GM21723 (cell line): Measurements from ENCODE around the gene KBTBD12.

Experiments
- ATAC-seq: cut with Tn5 transposase; IDR thresholded peaks from one replicate; pipeline ENCODE4 v1.9.1; 2021; ENCODE audit warnings: mild to moderate bottlenecking, moderate library complexity; ENCODE audit not compliant: unreplicated experiment

KBTBD12 gene

DNA sequence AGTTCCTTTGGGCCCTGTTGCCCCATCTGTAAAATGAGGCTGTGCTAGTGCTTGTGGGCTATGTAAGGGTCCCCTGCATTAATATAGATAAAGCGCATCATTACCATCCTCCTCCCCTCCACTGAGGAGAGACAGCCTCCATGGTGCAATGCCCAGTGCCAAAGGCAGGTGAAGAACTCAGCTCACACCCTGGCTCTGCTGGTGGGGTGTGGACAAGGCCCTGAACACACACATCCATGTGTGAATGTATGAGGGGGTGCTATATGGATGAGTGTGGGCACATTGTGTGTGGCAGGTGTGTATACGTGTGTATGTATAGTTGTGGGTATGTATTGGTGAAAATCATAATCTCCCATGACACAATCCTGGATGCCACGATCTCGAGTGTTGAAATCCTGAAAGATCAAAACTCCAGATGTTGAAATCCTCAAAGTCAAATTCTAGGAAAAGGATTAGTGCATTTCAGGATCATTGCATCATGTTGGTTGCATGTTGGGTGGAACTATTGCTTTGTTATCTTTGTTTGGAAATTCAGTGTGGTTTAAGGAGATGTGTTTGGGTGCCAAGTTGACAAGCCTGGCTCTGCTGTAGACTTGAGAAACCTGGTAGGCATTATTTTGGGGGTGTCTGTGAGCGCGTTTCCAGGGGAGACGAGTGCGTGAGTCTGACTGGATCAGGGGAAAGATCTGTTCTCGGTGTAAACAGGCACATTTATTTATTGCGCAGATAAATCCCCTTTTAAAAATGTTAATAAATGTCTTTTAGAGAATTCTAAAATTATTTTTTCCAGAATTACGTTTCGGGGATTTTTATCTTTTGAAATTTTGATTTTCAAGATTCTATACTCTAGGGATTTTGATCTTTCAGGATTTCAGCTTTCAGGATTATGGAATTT lies 95.2 kb downstream of the KBTBD12 start:
- no peak for ATAC-seq

GRCh38 chr3:128011140-128011539 lies 96.1 kb downstream of the KBTBD12 start:
- no peak for ATAC-seq

GRCh38 chr3:128012050-128012449 lies 97.0 kb downstream of the KBTBD12 start:
- ATAC-seq, result no peak

DNA sequence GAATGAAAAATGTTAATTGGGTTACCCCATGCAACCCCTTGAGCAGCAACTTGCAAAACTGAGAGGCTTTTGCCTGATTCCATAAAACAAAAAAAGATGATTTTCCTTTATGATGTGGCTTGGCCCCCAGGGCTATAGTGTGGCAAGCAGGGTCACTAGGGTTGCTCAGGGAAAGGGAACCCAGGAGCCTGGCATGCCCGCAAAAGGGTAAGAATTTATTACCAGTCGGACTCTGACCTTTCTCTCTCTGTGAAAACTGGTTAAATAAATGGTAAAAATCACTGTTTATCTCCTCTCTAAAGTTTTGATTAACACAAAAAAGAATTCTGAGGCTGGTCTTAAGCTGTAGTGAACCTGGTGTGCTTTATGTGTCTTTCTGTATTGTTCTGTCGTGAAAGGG lies 99.5 kb downstream of the KBTBD12 start:
- ATAC-seq, result no peak

- ATAC-seq, result no peak
These were observed 101.5 kb downstream of the KBTBD12 start for GRCh38 chr3:128016502-128016901.

DNA sequence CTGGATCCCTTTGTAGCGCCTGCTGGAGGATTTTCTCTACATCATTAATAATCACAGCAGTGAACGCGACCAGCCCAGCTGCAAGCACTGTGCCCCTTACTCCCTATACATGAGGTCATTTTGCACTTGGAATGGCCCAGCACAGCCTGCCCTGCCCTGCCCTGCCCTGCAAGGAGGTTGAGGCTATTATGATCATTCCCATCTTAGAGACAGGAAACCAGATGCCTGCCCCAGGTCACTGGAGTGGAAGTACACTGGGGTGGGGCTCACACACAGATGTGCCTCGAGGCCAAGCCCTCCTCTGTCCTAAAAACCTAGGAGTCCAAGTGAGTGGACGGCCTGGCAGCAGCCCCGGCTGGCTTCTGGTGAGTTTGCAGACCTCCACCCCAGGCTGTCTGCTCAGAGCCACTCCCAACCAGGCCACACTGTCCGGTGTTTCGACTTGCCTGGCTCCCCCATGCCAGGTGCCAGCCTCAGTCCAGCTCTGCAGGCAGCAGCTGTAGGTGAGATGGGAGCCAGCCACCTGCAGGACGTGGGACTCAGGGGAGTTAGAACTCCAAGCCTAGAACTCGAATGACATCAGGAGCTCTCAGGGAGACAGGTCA lies 106.8 kb downstream of the KBTBD12 start:
- ATAC-seq, result no peak

DNA sequence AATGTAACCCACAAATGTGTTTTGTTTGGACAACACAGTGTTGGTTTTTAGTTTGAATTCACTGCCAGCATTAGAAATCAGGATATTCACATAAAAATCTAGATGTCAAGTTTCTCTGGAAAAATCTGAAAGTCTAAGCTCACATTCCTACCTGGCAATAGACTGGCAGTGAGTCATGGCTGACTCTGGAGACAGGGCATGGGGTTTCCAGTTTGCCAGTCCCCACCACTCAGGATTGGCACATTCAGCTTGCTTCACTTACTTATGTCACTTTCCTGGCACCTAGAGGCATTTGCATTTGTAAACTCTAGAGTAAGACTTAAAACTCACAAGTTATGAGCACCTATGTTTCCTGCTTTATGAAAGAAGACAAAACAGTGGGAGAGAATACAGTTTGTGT lies 118.1 kb downstream of the KBTBD12 start:
- no peak for ATAC-seq

DNA sequence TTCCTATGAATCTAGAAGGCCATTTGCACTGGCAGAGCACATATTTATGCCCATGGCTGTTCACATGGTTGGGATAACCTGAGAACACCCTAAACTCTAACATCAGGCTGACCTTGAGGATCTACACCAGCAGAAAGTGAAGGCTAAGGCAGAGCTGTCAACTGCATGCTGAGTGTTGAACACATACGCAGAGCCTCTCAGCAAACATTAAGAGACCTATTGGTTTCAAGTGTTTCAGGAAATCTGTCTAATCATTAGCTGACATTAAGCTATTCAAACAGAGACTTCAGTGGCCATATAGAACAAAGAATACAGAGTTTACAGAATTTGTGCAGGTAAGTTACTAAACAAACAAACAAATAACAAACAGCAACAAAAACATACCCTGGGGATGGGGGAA lies 121.1 kb downstream of the KBTBD12 start:
- no peak for ATAC-seq
